Measurements from ENCODE around the gene TLCD1.

Gene TLCD1

GRCh38 chr17:28726226-28726626 lies at the start of gene TLCD1:
Gene TLCD1 (minus strand): TSS chr17:28726233. CDS start chr17:28726097, 136 bp downstream.
- H3K27ac Mint-ChIP-seq, result peak within 1 kb of the TSS; percentile 98
- peaks cover 44% of the 10 kb centered on the region for H3K36me3 Mint-ChIP-seq (ENCODE audit: low read depth)
- peaks cover 67% of the 10 kb centered on the region for H3K4me1 Mint-ChIP-seq (ENCODE audit: low read depth)
- peak within 1 kb of the TSS; percentile 99 for H3K4me3 Mint-ChIP-seq
- H3K27me3 Mint-ChIP-seq, result no peaks in the 10 kb centered on the region
- no peaks in the 10 kb centered on the region for H3K9me3 Mint-ChIP-seq

- no peaks in the 10 kb centered on the region for H3K27me3 Mint-ChIP-seq
- peaks cover 15% of the 10 kb centered on the region for H3K36me3 Mint-ChIP-seq (ENCODE audit: low read depth)
- peak overlapping the region; percentile 11 for H3K27ac Mint-ChIP-seq
- H3K9me3 Mint-ChIP-seq, result no peaks in the 10 kb centered on the region
- H3K4me3 Mint-ChIP-seq, result no peak overlapping the region
- peaks cover 33% of the 10 kb centered on the region for H3K4me1 Mint-ChIP-seq (ENCODE audit: low read depth)
Observed at GRCh38 chr17:28774206-28774605, 48.2 kb upstream of the TLCD1 start.

GRCh38 chr17:28773736-28774135 lies 47.7 kb upstream of the TLCD1 start:
- H3K4me1 Mint-ChIP-seq (ENCODE audit: low read depth), result peaks cover 29% of the 10 kb centered on the region
- peak overlapping the region; percentile 11 for H3K27ac Mint-ChIP-seq
- no peak overlapping the region for H3K4me3 Mint-ChIP-seq
- H3K36me3 Mint-ChIP-seq (ENCODE audit: low read depth), result peaks cover 11% of the 10 kb centered on the region
- H3K27me3 Mint-ChIP-seq, result no peaks in the 10 kb centered on the region
- H3K9me3 Mint-ChIP-seq, result no peaks in the 10 kb centered on the region

- no peaks in the 10 kb centered on the region for H3K27me3 Mint-ChIP-seq
- H3K9me3 Mint-ChIP-seq, result no peaks in the 10 kb centered on the region
- H3K4me1 Mint-ChIP-seq (ENCODE audit: low read depth), result peaks cover 16% of the 10 kb centered on the region
- no peak overlapping the region for H3K4me3 Mint-ChIP-seq
- H3K27ac Mint-ChIP-seq, result no peak overlapping the region
- peaks cover 31% of the 10 kb centered on the region for H3K36me3 Mint-ChIP-seq (ENCODE audit: low read depth)
Observed at GRCh38 chr17:28765038-28765437, 39.0 kb upstream of the TLCD1 start.

- H3K4me1 Mint-ChIP-seq (ENCODE audit: low read depth), result peaks cover 16% of the 10 kb centered on the region
- no peak overlapping the region for H3K27ac Mint-ChIP-seq
- H3K27me3 Mint-ChIP-seq, result no peaks in the 10 kb centered on the region
- H3K36me3 Mint-ChIP-seq (ENCODE audit: low read depth), result peaks cover 38% of the 10 kb centered on the region
- no peaks in the 10 kb centered on the region for H3K9me3 Mint-ChIP-seq
- H3K4me3 Mint-ChIP-seq, result no peak overlapping the region
Observed at GRCh38 chr17:28763804-28764266, 37.8 kb upstream of the TLCD1 start.

GRCh38 chr17:28763137-28763799 lies 37.2 kb upstream of the TLCD1 start:
- H3K4me3 Mint-ChIP-seq, result no peak overlapping the region
- H3K27ac Mint-ChIP-seq, result peak overlapping the region; percentile 41
- H3K27me3 Mint-ChIP-seq, result no peaks in the 10 kb centered on the region
- peaks cover 41% of the 10 kb centered on the region for H3K36me3 Mint-ChIP-seq (ENCODE audit: low read depth)
- no peaks in the 10 kb centered on the region for H3K9me3 Mint-ChIP-seq
- H3K4me1 Mint-ChIP-seq (ENCODE audit: low read depth), result peaks cover 16% of the 10 kb centered on the region

GRCh38 chr17:28760601-28761562 lies 34.8 kb upstream of the TLCD1 start:
- H3K36me3 Mint-ChIP-seq (ENCODE audit: low read depth), result peaks cover 37% of the 10 kb centered on the region
- H3K9me3 Mint-ChIP-seq, result no peaks in the 10 kb centered on the region

GRCh38 chr17:28759256-28759865 lies 33.3 kb upstream of the TLCD1 start:
- Mint-ChIP-seq H3K4me1 (ENCODE audit: low read depth) (peaks cover 16% of the 10 kb centered on the region), H3K4me3 (no peak overlapping the region), H3K36me3 (ENCODE audit: low read depth) (peaks cover 35% of the 10 kb centered on the region), H3K9me3 (no peaks in the 10 kb centered on the region), H3K27ac (no peak overlapping the region), H3K27me3 (no peaks in the 10 kb centered on the region)

More at GRCh38 chr17:28760601-28761562, 34.8 kb upstream of the TLCD1 start:
- Mint-ChIP-seq H3K27me3 (no peaks in the 10 kb centered on the region), H3K4me3 (no peak overlapping the region), H3K27ac (no peak overlapping the region), H3K4me1 (ENCODE audit: low read depth) (peaks cover 16% of the 10 kb centered on the region)

GRCh38 chr17:28758411-28759121 lies 32.5 kb upstream of the TLCD1 start:
- Mint-ChIP-seq H3K36me3 (ENCODE audit: low read depth) (peaks cover 32% of the 10 kb centered on the region), H3K9me3 (no peaks in the 10 kb centered on the region), H3K27me3 (no peaks in the 10 kb centered on the region), H3K4me1 (ENCODE audit: low read depth) (peaks cover 12% of the 10 kb centered on the region), H3K4me3 (no peak overlapping the region), H3K27ac (no peak overlapping the region)

- H3K4me3 Mint-ChIP-seq, result no peak overlapping the region
Observed at GRCh38 chr17:28756049-28756804, 30.2 kb upstream of the TLCD1 start.

GRCh38 chr17:28755486-28755885 lies 29.5 kb upstream of the TLCD1 start:
- H3K4me3 Mint-ChIP-seq, result no peak overlapping the region
- H3K27ac Mint-ChIP-seq, result no peak overlapping the region

More at GRCh38 chr17:28756049-28756804, 30.2 kb upstream of the TLCD1 start:
- H3K27ac Mint-ChIP-seq, result no peak overlapping the region
- peaks cover 27% of the 10 kb centered on the region for H3K36me3 Mint-ChIP-seq (ENCODE audit: low read depth)
- no peaks in the 10 kb centered on the region for H3K9me3 Mint-ChIP-seq
- H3K27me3 Mint-ChIP-seq, result no peaks in the 10 kb centered on the region
- H3K4me1 Mint-ChIP-seq (ENCODE audit: low read depth), result no peaks in the 10 kb centered on the region

GRCh38 chr17:28751600-28752366 lies 25.8 kb upstream of the TLCD1 start:
- peaks cover 38% of the 10 kb centered on the region for H3K36me3 Mint-ChIP-seq (ENCODE audit: low read depth)
- no peaks in the 10 kb centered on the region for H3K9me3 Mint-ChIP-seq
- H3K27me3 Mint-ChIP-seq, result no peaks in the 10 kb centered on the region
- H3K27ac Mint-ChIP-seq, result no peak overlapping the region
- no peak overlapping the region for H3K4me3 Mint-ChIP-seq
- peaks cover 20% of the 10 kb centered on the region for H3K4me1 Mint-ChIP-seq (ENCODE audit: low read depth)

More at GRCh38 chr17:28755486-28755885, 29.5 kb upstream of the TLCD1 start:
- peaks cover 3% of the 10 kb centered on the region for H3K4me1 Mint-ChIP-seq (ENCODE audit: low read depth)
- no peaks in the 10 kb centered on the region for H3K9me3 Mint-ChIP-seq
- H3K36me3 Mint-ChIP-seq (ENCODE audit: low read depth), result peaks cover 27% of the 10 kb centered on the region
- H3K27me3 Mint-ChIP-seq, result no peaks in the 10 kb centered on the region
